ENCODE data around the gene SAMD13.

The SAMD13 gene

DNA sequence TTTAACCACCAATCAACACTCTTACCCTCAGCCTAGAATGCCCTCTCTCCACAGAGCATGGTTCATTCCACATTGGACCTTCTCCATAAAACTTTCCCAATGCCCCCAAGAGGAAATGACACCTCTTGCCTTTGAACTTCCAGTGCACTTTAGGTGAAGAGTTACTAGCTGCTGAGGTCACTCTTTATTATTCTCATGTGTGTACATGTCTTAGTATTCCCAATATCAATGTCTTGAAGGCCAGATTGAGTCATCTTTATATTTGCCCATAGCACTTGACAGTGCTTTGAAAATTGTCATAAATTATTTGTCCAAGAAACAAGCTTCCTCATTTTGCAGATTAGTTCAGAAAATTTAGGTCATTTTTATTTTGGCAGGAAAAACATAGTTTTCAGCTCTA, 88.7 kb downstream of the SAMD13 start:
- TF ChIP-seq, protein P1, sequence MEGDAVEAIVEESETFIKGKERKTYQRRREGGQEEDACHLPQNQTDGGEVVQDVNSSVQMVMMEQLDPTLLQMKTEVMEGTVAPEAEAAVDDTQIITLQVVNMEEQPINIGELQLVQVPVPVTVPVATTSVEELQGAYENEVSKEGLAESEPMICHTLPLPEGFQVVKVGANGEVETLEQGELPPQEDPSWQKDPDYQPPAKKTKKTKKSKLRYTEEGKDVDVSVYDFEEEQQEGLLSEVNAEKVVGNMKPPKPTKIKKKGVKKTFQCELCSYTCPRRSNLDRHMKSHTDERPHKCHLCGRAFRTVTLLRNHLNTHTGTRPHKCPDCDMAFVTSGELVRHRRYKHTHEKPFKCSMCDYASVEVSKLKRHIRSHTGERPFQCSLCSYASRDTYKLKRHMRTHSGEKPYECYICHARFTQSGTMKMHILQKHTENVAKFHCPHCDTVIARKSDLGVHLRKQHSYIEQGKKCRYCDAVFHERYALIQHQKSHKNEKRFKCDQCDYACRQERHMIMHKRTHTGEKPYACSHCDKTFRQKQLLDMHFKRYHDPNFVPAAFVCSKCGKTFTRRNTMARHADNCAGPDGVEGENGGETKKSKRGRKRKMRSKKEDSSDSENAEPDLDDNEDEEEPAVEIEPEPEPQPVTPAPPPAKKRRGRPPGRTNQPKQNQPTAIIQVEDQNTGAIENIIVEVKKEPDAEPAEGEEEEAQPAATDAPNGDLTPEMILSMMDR (IDR thresholded peaks at IDR 0.05; ENCODE audit: low read depth, low read length): no peak
- no peak overlapping the region for H3K4me3 ChIP-seq (ENCODE audit: low read depth, low read length)
- in situ Hi-C loops (cut with HindIII; ENCODE audit: low sequenced_read_pairs): no loop called here
- DNase-seq (ENCODE audit: low read depth, low spot score): no peak

DNA sequence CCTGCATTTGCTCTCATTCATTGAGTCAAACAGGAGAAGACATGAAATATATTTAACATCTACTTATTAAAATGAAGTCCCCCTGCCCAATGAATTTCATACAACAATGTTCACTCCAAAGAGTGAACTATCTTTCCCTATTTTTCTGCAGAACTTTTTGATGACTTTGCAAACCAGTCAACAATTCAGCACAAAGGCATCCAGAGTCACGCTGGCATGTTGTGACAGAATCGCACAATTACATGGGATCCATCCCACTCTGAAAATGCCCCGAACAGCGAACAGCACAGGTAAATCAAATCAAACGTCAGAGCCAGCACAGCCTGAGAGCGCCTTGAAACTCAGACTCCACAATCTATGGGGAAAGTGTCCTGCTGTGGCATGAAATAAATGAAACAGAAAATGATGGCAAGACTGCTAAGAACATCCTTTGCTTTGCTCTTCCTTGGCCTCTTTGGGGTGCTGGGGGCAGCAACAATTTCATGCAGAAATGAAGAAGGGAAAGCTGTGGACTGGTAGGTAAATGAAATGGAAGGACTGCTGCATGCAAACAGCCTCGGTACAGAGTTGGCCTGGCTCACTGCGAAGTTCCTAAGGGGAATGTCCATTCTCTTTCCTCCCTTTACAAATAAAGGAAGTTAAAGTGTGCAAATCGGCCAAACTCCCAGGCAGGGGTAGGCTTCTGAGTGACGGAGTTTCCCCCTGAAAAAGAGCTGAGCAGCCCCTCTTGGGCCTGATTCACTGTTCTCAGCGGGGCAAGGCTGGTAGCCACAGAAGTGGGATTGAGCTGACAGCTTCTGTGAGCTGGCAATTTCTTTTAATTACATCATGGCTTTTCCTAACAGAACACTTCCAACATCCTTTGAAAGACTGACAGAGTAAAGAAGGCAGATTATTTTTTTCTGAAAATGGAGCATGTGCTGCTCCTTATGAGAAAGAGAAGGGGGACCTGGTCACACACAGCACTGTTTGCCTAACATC, 97.0 kb downstream of the SAMD13 start, which contains the start of gene DNASE2B:
TSS of gene DNASE2B (plus strand) at position 310 of the 981 bp plus-strand sequence. CDS start at position 391, 81 bp downstream.
- in situ Hi-C loops (cut with HindIII; ENCODE audit: low sequenced_read_pairs): no loop called here
- no peak within 1 kb of the TSS for H3K4me3 ChIP-seq (ENCODE audit: low read depth, low read length)
- no peak for DNase-seq (ENCODE audit: low read depth, low spot score)
- TF ChIP-seq, protein P1 (IDR thresholded peaks at IDR 0.05; ENCODE audit: low read depth, low read length): no peak

All from astrocyte of the spinal cord (primary cell).